Stimulated activated CD4-positive, alpha-beta T cell treated with anti-CD3 and anti-CD28 coated beads, Interleukin-1b, Interleukin-23, amount 100 ng/mL, for 48 hours (primary cell): ENCODE measurements around the gene CEP112.

Experiments used
- DNase-seq: peaks from one replicate; pipeline ENCODE4 v3.0.0-alpha.2; 2020

CEP112 gene

GRCh38 chr17:65666876-65667321 is 525.0 kb downstream of the CEP112 start:
- DNase-seq, result no peak

GRCh38 chr17:65665966-65666365 is 526.0 kb downstream of the CEP112 start:
- no peak for DNase-seq

- no peak for DNase-seq
Observed at GRCh38 chr17:65664696-65665095, 527.2 kb downstream of the CEP112 start.

- DNase-seq, result no peak
Observed at GRCh38 chr17:65664266-65664665, 527.7 kb downstream of the CEP112 start.

GRCh38 chr17:65662196-65662595 is 529.7 kb downstream of the CEP112 start:
- no peak for DNase-seq

GRCh38 chr17:65660947-65661346 is 531.0 kb downstream of the CEP112 start:
- DNase-seq, result no peak

DNA sequence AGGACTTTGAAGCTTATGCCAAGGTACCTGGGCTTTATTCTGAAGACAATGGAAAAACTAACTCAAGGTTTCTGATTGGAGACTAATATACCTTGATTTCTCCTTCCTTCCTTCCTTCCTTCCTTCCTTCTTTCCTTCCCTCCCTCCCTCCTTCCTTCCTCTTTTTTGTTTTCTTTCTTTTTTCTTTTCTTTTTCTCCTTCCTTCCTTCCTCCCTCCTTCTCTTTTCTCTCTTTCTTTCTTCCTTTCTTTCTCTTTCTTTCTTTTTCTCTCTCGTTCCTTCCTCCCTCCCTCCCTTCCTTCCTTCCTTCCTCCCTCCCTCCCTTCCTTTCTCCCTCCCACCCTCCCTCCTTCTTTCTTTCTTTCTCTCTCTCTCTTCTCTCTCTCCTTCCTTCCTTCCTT is 531.9 kb downstream of the CEP112 start:
- DNase-seq, result no peak

DNA sequence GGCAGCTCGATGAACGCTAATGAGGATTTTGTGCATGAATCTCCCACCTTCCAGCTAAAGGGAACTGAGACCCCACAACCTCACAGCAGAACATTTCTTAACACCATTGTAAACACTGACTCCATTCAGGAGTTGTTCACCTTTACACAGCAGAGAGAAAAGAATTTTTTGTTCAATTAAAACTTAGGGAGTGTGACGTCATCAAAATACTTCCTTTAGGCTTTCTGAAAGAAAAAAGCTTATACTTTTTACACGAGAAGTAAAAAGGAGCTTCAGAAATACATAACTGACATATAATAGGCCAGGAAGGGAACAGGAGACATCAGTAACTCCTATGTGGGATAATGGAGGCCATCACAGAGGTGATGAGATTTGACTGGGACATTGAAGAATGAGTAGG is 532.4 kb downstream of the CEP112 start:
- DNase-seq, result no peak

GRCh38 chr17:65657251-65657828 is 534.6 kb downstream of the CEP112 start:
- no peak for DNase-seq

- peak; percentile 84 for DNase-seq
Observed at GRCh38 chr17:65656390-65657250, 535.3 kb downstream of the CEP112 start.

GRCh38 chr17:65655706-65656105 is 536.2 kb downstream of the CEP112 start:
- DNase-seq, result no peak

DNA sequence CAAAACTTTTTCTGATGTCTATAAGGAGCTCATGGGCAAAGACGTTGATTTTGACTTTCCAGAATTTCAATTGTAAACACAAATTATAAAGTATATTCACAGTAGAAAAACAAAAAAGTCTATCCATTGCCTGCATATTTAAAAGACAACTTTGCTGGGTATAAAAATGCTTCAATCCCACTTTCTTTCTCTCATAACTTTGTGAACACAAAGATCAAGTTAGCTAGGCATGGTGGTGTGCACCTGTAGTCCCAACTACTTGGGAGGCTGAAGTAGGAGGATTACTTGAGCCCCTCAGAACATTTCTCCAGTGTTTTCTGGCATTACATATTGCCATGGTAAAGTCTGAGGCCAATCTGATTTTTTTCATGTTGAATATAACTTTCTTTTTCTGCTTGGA is 547.4 kb downstream of the CEP112 start:
- DNase-seq, result no peak

- DNase-seq, result no peak
Observed at GRCh38 chr17:65638221-65638975, 553.5 kb downstream of the CEP112 start.

DNA sequence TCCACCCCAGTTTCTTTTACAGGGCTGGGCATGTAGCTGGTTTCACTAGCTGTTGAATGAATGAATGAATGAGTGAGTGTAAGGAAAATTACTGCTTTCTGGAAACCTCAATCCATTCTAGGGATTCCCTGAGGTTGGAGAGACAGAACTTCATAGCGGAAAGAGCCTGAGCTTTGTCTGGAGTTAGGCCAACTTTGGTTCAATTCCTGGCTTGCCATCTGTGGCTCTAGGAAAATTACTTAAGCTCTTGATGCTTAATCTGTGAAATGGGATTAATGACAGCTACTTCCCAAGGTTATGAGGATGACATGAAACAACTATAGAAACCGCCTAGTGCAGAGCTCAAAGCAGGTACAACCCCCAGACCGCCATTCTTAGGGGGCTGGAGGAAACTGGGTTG is 554.1 kb downstream of the CEP112 start:
- no peak for DNase-seq

GRCh38 chr17:65634533-65634932 is 557.4 kb downstream of the CEP112 start:
- no peak for DNase-seq

DNA sequence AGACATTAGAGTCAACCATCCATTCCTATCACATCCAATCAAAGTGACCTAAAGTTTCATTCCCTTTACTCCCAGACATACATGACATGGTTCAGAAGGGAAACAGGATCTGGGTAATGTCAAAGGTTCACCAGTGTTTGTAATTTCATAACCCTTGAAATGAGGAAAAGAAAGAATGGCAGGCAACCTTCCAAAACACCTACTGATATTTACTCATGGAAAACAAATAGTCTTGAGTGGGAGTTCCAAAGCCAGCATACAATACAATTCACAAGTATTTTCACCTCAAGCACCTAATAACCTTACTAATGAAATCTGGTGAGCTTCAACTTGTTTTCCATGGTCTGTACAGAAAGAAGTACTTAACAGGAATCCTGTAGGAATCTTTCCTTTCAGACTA is 557.9 kb downstream of the CEP112 start:
- no peak for DNase-seq

- DNase-seq, result no peak
Observed at GRCh38 chr17:65633146-65633881, 558.6 kb downstream of the CEP112 start.

DNA sequence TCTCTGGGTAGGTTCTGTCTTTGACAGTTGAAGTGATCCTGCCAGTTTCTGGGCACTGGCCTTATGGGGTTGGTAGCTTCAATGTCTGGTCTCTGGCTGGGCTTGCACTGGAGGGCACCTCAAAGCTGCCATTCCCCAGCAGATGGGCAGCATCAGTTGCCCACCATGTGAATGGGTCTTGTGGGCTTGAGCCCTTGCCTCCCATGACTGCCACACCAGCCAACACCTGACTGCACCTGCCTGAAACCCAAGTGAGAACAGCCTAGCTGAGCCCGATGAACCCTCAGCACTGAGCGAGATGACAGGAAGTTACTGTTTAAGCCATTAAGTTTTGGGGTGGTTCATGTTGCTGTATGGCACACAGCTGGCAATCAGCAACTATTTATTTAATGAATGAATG is 561.4 kb downstream of the CEP112 start:
- no peak for DNase-seq

- no peak for DNase-seq
Observed at GRCh38 chr17:65629234-65629690, 562.7 kb downstream of the CEP112 start.

GRCh38 chr17:65628644-65629036 is 563.3 kb downstream of the CEP112 start:
- DNase-seq, result no peak

DNA sequence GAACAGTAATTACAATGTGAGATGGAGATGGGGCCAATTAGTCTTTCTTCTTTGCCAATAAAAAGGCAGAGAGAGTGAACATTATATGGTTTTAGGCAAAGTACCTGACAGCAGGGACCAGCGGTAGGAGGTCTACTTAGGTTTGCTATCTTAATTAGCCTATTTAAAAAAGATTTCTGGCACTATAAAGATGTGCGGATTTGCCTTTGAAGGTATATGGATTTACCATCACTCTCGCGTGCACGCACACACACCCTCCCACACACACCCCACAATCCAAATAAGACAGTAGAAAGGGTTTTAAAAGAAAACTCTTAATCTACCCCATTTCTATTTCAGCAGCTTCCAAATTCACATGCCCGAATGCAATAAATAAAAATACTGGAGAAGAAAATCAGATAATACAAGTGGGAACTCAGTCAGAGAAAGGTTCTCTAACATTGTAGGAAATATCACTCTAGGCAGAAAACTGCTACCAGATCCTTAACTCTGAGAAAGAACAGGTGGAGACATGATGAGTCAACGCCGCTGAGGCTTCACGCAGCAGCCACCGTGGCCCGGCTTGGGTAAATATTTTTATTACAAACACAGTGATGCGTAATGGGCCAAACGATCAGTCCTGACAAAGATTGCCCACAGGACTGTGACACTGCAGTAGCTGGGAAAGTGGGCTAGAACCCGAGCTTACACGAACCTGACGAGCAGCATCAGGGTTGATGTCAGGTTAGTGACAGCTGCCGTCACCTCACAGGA is 563.9 kb downstream of the CEP112 start:
- DNase-seq, result no peak

GRCh38 chr17:65627108-65627507 is 564.8 kb downstream of the CEP112 start:
- DNase-seq, result no peak
